Colonic mucosa (tissue), 4 donors: Measurements from ENCODE around the gene SLIT3. TPM values are rescaled to one million over a fixed set of nuclear protein-coding genes. Genes with fewer than 3 reads are reported as not detected.

Experiments used
- DNase-seq: peaks from one replicate; pipeline ENCODE4 v3.0.0-alpha.2; 2020
- H3K27ac ChIP-seq: fragments of 200-600 bp; one replicate; pipeline ENCODE4 v1.8.0; 2021
- H3K27me3 ChIP-seq: fragments of 200-600 bp; one replicate; pipeline ENCODE4 v1.8.0; 2021
- H3K36me3 ChIP-seq: fragments of 200-600 bp; one replicate; pipeline ENCODE4 v1.8.0; 2021
- H3K4me1 ChIP-seq: fragments of 200-600 bp; one replicate; pipeline ENCODE4 v1.8.0; 2021; ENCODE audit warnings: mild to moderate bottlenecking
- H3K4me3 ChIP-seq: fragments of 200-600 bp; one replicate; pipeline ENCODE4 v1.8.0; 2021
- H3K9ac ChIP-seq, 2 donors: one replicate each; pipeline ENCODE4 v1.7.0; 2013; ENCODE audit warnings: control low read depth in 2 of 2, low read depth in 2 of 2, low read length in 2 of 2
- H3K9me3 ChIP-seq: fragments of 200-600 bp; one replicate; pipeline ENCODE4 v1.8.0; 2021
- intact Hi-C: fragments of 100-400 bp; cut with DNase I; formaldehyde crosslinking; loops from one replicate; pipeline ENCODE4 v1.14.1; 2022
- total RNA-seq, 2 donors: library from RNA; stranded (reverse); fragmentation: NEBNext Ultra II Directional in 1 of 2; extraction: Animal tissue kit (Norgen Biotek cat#: 25700) in 1 of 2; gene quantifications; one replicate each; pipeline ENCODE4 v1.2.1, GENCODE V29; 2021
- TF ChIP-seq, protein P1 (sequence below): fragments of 200-600 bp; IDR thresholded peaks from one replicate; pipeline ENCODE4 v1.8.0; 2022; ENCODE audit warnings: antibody characterized with exemption, mild to moderate bottlenecking
- donor health status: healthy.
- donor health status: DM: no; HTN: no; CAD: no.
- donor health status: DM: no; HTN: no; CAD: no.

Gene SLIT3
- total RNA-seq, 2 donors from 2014 or later = 3.4 to 7.6 TPM

- TF ChIP-seq, protein P1, sequence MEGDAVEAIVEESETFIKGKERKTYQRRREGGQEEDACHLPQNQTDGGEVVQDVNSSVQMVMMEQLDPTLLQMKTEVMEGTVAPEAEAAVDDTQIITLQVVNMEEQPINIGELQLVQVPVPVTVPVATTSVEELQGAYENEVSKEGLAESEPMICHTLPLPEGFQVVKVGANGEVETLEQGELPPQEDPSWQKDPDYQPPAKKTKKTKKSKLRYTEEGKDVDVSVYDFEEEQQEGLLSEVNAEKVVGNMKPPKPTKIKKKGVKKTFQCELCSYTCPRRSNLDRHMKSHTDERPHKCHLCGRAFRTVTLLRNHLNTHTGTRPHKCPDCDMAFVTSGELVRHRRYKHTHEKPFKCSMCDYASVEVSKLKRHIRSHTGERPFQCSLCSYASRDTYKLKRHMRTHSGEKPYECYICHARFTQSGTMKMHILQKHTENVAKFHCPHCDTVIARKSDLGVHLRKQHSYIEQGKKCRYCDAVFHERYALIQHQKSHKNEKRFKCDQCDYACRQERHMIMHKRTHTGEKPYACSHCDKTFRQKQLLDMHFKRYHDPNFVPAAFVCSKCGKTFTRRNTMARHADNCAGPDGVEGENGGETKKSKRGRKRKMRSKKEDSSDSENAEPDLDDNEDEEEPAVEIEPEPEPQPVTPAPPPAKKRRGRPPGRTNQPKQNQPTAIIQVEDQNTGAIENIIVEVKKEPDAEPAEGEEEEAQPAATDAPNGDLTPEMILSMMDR = no peak
- DNase-seq = no peak
- H3K27me3 ChIP-seq = no peaks in the 10 kb centered on the region
- no peaks in the 10 kb centered on the region for H3K36me3 ChIP-seq
- H3K4me1 ChIP-seq = no peaks in the 10 kb centered on the region
- intact Hi-C loops = no loop called here
- H3K9me3 ChIP-seq = no peaks in the 10 kb centered on the region
- no peak overlapping the region for H3K4me3 ChIP-seq
- no peak overlapping the region for H3K9ac ChIP-seq
- H3K27ac ChIP-seq = no peak overlapping the region
Measured at GRCh38 chr5:169165052-169165451, 135.9 kb downstream of the SLIT3 start.

GRCh38 chr5:169164481-169164925, 136.4 kb downstream of the SLIT3 start:
- no peak for DNase-seq
- Histone ChIP-seq H3K9me3 (no peaks in the 10 kb centered on the region), H3K4me3 (no peak overlapping the region), H3K9ac (no peak overlapping the region), H3K27me3 (no peaks in the 10 kb centered on the region), H3K36me3 (no peaks in the 10 kb centered on the region), H3K27ac (no peak overlapping the region), H3K4me1 (no peaks in the 10 kb centered on the region)
- intact Hi-C loops = no loop called here
- TF ChIP-seq, protein P1 = no peak

- no peak overlapping the region for H3K27ac ChIP-seq
- no peak overlapping the region for H3K4me3 ChIP-seq
- intact Hi-C loops = no loop called here
- no peaks in the 10 kb centered on the region for H3K9me3 ChIP-seq
- no peak for DNase-seq
- H3K27me3 ChIP-seq = no peaks in the 10 kb centered on the region
- H3K4me1 ChIP-seq = no peaks in the 10 kb centered on the region
- H3K36me3 ChIP-seq = no peaks in the 10 kb centered on the region
- TF ChIP-seq, protein P1 = no peak
- no peak overlapping the region for H3K9ac ChIP-seq
Measured at GRCh38 chr5:169162407-169162806, 138.5 kb downstream of the SLIT3 start.

GRCh38 chr5:169161022-169161680, 139.8 kb downstream of the SLIT3 start:
- Histone ChIP-seq H3K36me3 (no peaks in the 10 kb centered on the region), H3K4me3 (no peak overlapping the region), H3K4me1 (no peaks in the 10 kb centered on the region), H3K27me3 (no peaks in the 10 kb centered on the region), H3K27ac (no peak overlapping the region), H3K9ac (no peak overlapping the region), H3K9me3 (no peaks in the 10 kb centered on the region)
- intact Hi-C loops = no loop called here
- peak; percentile 18 for DNase-seq
- TF ChIP-seq, protein P1 = no peak

DNA sequence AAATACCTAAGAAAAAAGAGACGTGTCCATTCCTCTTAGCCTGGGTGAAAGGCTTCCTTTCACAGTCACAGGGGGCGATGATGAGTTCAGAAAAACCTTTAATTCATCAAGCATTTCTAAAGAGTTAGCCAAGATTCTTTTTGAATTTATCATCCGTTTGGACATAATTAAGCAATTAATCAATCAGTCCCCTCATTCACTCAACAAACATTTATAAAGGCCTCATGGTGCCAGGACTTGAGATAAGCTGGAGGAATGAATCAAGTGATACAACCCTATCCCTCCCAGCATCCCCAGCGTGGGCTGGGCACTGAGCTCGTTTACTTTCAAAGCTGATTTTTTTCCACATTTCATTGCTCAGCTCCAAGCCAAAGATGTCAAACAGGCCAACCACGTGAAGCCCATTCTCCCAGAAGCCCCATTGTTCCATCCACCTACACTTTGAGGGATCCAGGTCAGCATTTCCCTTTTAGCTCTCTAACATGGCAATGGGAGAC, 140.5 kb downstream of the SLIT3 start:
- Histone ChIP-seq H3K9me3 (no peaks in the 10 kb centered on the region), H3K27me3 (no peaks in the 10 kb centered on the region), H3K4me1 (no peaks in the 10 kb centered on the region), H3K9ac (no peak overlapping the region), H3K4me3 (no peak overlapping the region), H3K27ac (no peak overlapping the region), H3K36me3 (no peaks in the 10 kb centered on the region)
- intact Hi-C loops = no loop called here
- TF ChIP-seq, protein P1 = no peak
- no peak for DNase-seq
